Embryonic facial prominence (tissue), 1 donor: ENCODE measurements around the gene IGF2R.
"Not testable (repeated sequence)": the region's sequence is repeated elsewhere in the genome, so short reads cannot be mapped to it uniquely, and the experiment has no call there.

Source experiments
- DNase-seq: peaks from one replicate; pipeline ENCODE4 v3.0.0-alpha.2; 2016; ENCODE audit errors: extremely low spot score

The IGF2R gene

GRCh38 chr6:160124605-160125004, 155.7 kb downstream of the IGF2R start:
- DNase-seq = no peak

GRCh38 chr6:160125105-160125504, 156.2 kb downstream of the IGF2R start:
- not testable (repeated sequence) for DNase-seq

- DNase-seq = no peak
These were observed 158.6 kb downstream of the IGF2R start for GRCh38 chr6:160127270-160128124.

- no peak for DNase-seq
These were observed 159.3 kb downstream of the IGF2R start for GRCh38 chr6:160128125-160128683.

GRCh38 chr6:160128879-160129516, 160.1 kb downstream of the IGF2R start:
- no peak for DNase-seq

- no peak for DNase-seq
These were observed 161.2 kb downstream of the IGF2R start for GRCh38 chr6:160129881-160130615.

GRCh38 chr6:160130729-160131484, 162.0 kb downstream of the IGF2R start:
- DNase-seq = no peak

GRCh38 chr6:160131636-160132296, 162.9 kb downstream of the IGF2R start:
- DNase-seq = no peak

GRCh38 chr6:160132297-160132637, 163.4 kb downstream of the IGF2R start:
- no peak for DNase-seq

- no peak for DNase-seq
These were observed 164.0 kb downstream of the IGF2R start for GRCh38 chr6:160132776-160133338.

GRCh38 chr6:160133441-160134336, 164.8 kb downstream of the IGF2R start:
- DNase-seq = no peak

GRCh38 chr6:160134337-160134751, 165.5 kb downstream of the IGF2R start:
- not testable (repeated sequence) for DNase-seq

- no peak for DNase-seq
These were observed 166.1 kb downstream of the IGF2R start for GRCh38 chr6:160134779-160135547.

- DNase-seq = no peak
These were observed 167.2 kb downstream of the IGF2R start for GRCh38 chr6:160135907-160136655.

GRCh38 chr6:160137130-160137988, 168.5 kb downstream of the IGF2R start:
- no peak for DNase-seq

- DNase-seq = peak; percentile 21
These were observed 169.3 kb downstream of the IGF2R start for GRCh38 chr6:160137989-160138835.
